Ascending aorta (tissue), 2 donors: ENCODE results near the gene ZNF420. TPM values are rescaled to one million over a fixed set of nuclear protein-coding genes. Genes with fewer than 3 reads are reported as not detected.
A peak's percentile ranks its signal among the peaks of the same experiment; 100 is the strongest.

Experiments used
- DNase-seq, 2 donors: peaks; one replicate each; pipeline ENCODE4 v3.0.0-alpha.2; 2019; ENCODE audit warnings: low spot score in 2 of 2
- H3K27ac ChIP-seq, 2 donors: fragments of 200-600 bp; sonication (generic); one replicate each; pipeline ENCODE4 v1.5.1; 2016 to 2017; ENCODE audit warnings: mild to moderate bottlenecking in 1 of 2
- H3K27me3 ChIP-seq: fragments of 200-600 bp; sonication (generic); one replicate; pipeline ENCODE4 v1.5.1; 2017
- H3K36me3 ChIP-seq, 2 donors: fragments of 200-600 bp; sonication (generic); one replicate each; pipeline ENCODE4 v1.5.1; 2016
- H3K4me1 ChIP-seq, 2 donors: fragments of 200-600 bp; sonication (generic); one replicate each; pipeline ENCODE4 v1.5.1; 2016 to 2017; ENCODE audit warnings: mild to moderate bottlenecking in 1 of 2
- H3K4me3 ChIP-seq, 2 donors: fragments of 200-600 bp; sonication (generic); one replicate each; pipeline ENCODE4 v1.5.1; 2016 to 2017; ENCODE audit warnings: mild to moderate bottlenecking in 1 of 2
- H3K9me3 ChIP-seq, 2 donors: fragments of 200-600 bp; sonication (generic); one replicate each; pipeline ENCODE4 v1.5.1; 2016
- CTCF ChIP-seq, 3 experiments: fragments of 200-600 bp in 2 of 3; fragments of 450-650 bp in 1 of 3; sonication (generic) in 2 of 3; IDR thresholded peaks; one replicate each; pipeline ENCODE4 v1.5.1; 2016 to 2019; ENCODE audit warnings: antibody characterized with exemption in 3 of 3, mild to moderate bottlenecking in 1 of 3, moderate library complexity in 1 of 3
- intact Hi-C: fragments of 100-400 bp; cut with DNase I; formaldehyde crosslinking; loops from one replicate; pipeline ENCODE4 v1.15.1; 2023
- total RNA-seq: library from RNA; depleted of rRNA; stranded (reverse); fragments of >200 nt; gene quantifications from one replicate; pipeline ENCODE4 v1.1.0, GENCODE V29; 2016

The ZNF420 gene
- total RNA-seq, 1 donor from 2014 or later = 69.9 TPM

GRCh38 chr19:37127999-37128820 is 50.0 kb downstream of the ZNF420 start:
- peaks cover 46 to 65% of the 10 kb centered on the region in 2 donors for H3K36me3 ChIP-seq
- H3K4me1 ChIP-seq = no peaks in the 10 kb centered on the region
- no peak for DNase-seq
- H3K9me3 ChIP-seq = peaks cover 100% of the 10 kb centered on the region in 2 donors
- intact Hi-C loops = no loop called here
- no peak for TF ChIP-seq CTCF (IDR thresholded peaks at IDR 0.05)
- H3K27me3 ChIP-seq = no peaks in the 10 kb centered on the region
- peak overlapping the region in 1 of 2 donors; percentile 9 for H3K4me3 ChIP-seq
- no peak overlapping the region for H3K27ac ChIP-seq

- no peak for TF ChIP-seq CTCF (IDR thresholded peaks at IDR 0.05)
- intact Hi-C loops = no loop called here
- Histone ChIP-seq H3K9me3 (peaks cover 100% of the 10 kb centered on the region in 2 donors), H3K27ac (no peak overlapping the region), H3K36me3 (peaks cover 46 to 65% of the 10 kb centered on the region in 2 donors), H3K4me3 (peak overlapping the region in 1 of 2 donors; percentile 9), H3K4me1 (no peaks in the 10 kb centered on the region), H3K27me3 (no peaks in the 10 kb centered on the region)
- DNase-seq = no peak
Observed at GRCh38 chr19:37128821-37129177, 50.6 kb downstream of the ZNF420 start.

GRCh38 chr19:37136111-37136510 is 57.9 kb downstream of the ZNF420 start:
- Histone ChIP-seq H3K9me3 (peaks cover 92 to 100% of the 10 kb centered on the region in 2 donors), H3K4me1 (no peaks in the 10 kb centered on the region), H3K27me3 (no peaks in the 10 kb centered on the region), H3K36me3 (peaks cover 0 to under 1% of the 10 kb centered on the region in 2 donors), H3K27ac (no peak overlapping the region), H3K4me3 (no peak overlapping the region)
- no peak for TF ChIP-seq CTCF (IDR thresholded peaks at IDR 0.05)
- DNase-seq = no peak
- intact Hi-C loops = no loop called here

GRCh38 chr19:37148214-37148613 is 70.0 kb downstream of the ZNF420 start:
- intact Hi-C loops = no loop called here
- Histone ChIP-seq H3K9me3 (peaks cover 78 to 98% of the 10 kb centered on the region in 2 donors), H3K4me1 (no peaks in the 10 kb centered on the region), H3K27me3 (no peaks in the 10 kb centered on the region), H3K27ac (no peak overlapping the region), H3K36me3 (peaks cover 46 to 66% of the 10 kb centered on the region in 2 donors), H3K4me3 (no peak overlapping the region)
- no peak for DNase-seq
- TF ChIP-seq CTCF (IDR thresholded peaks at IDR 0.05) = no peak

- H3K4me1 ChIP-seq = no peaks in the 10 kb centered on the region
- H3K9me3 ChIP-seq = peaks cover 83 to 100% of the 10 kb centered on the region in 2 donors
- H3K4me3 ChIP-seq = no peak overlapping the region
- H3K36me3 ChIP-seq = peaks cover 86 to 99% of the 10 kb centered on the region in 2 donors
- intact Hi-C loops = no loop called here
- DNase-seq = no peak
- no peaks in the 10 kb centered on the region for H3K27me3 ChIP-seq
- no peak overlapping the region for H3K27ac ChIP-seq
- TF ChIP-seq CTCF (IDR thresholded peaks at IDR 0.05) = no peak
Observed at GRCh38 chr19:37160153-37160552, 81.9 kb downstream of the ZNF420 start.
